Thymus (tissue), 11 donors: Measurements from ENCODE around the gene ARMC3. TPM values are rescaled to one million over a fixed set of nuclear protein-coding genes. Genes with fewer than 3 reads are reported as not detected.

ENCODE experiments used
- DNase-seq, 9 donors: peaks; one replicate each; pipeline ENCODE4 v3.0.0-alpha.2; 2013; ENCODE audit warnings: low spot score in 9 of 9, low read depth in 6 of 9, missing footprints in 1 of 9
- H3K27ac ChIP-seq, 2 donors: one replicate each; pipeline ENCODE4 v1.5.1; 2013; ENCODE audit warnings: control low read depth in 1 of 2, low read depth in 1 of 2, low read length in 1 of 2, mild to moderate bottlenecking in 1 of 2, moderate library complexity in 1 of 2
- H3K27me3 ChIP-seq, 2 donors: one replicate each; pipeline ENCODE4 v1.5.1; 2013; ENCODE audit warnings: low read length in 1 of 2; ENCODE audit not compliant: control insufficient read depth in 2 of 2, insufficient read depth in 1 of 2
- H3K36me3 ChIP-seq, 2 donors: one replicate each; pipeline ENCODE4 v1.5.1; 2013; ENCODE audit warnings: low read length in 1 of 2, mild to moderate bottlenecking in 1 of 2, moderate library complexity in 1 of 2; ENCODE audit not compliant: control insufficient read depth in 2 of 2, insufficient read depth in 2 of 2
- H3K4me1 ChIP-seq, 2 donors: one replicate each; pipeline ENCODE4 v1.5.1; 2013; ENCODE audit warnings: low read length in 2 of 2; ENCODE audit not compliant: control insufficient read depth in 2 of 2, insufficient read depth in 2 of 2
- H3K4me3 ChIP-seq, 2 donors: one replicate each; pipeline ENCODE4 v1.5.1; 2013; ENCODE audit warnings: low read length in 2 of 2, control low read depth in 1 of 2, mild to moderate bottlenecking in 1 of 2
- H3K9me3 ChIP-seq, 2 donors: one replicate each; pipeline ENCODE4 v1.5.1; 2013; ENCODE audit warnings: low read length in 1 of 2, mild to moderate bottlenecking in 1 of 2; ENCODE audit not compliant: control insufficient read depth in 2 of 2, insufficient read depth in 1 of 2
- WGBS: extraction: QIAGEN DNeasy Blood & Tissue Kit; methylation state at CpG from one replicate; pipeline ENCODE4 v1.1.7; 2013; 5-methylcytosine and 5-hydroxymethylcytosine counted together
- polyA plus RNA-seq: library from polyadenylated mRNA; stranded (reverse); fragments of 200-250 nt; gene quantifications from one replicate; pipeline ENCODE4 v1.2.3, GENCODE V29; 2013
- total RNA-seq: library from RNA; stranded (reverse); fragments of 120-200 nt; gene quantifications from one replicate; pipeline ENCODE4 v1.2.4, GENCODE V29; 2013
- donor health status: healthy.

ARMC3 gene
- total and polyA plus RNA-seq, 2 donors, result 0.09 to 0.11 TPM

DNA sequence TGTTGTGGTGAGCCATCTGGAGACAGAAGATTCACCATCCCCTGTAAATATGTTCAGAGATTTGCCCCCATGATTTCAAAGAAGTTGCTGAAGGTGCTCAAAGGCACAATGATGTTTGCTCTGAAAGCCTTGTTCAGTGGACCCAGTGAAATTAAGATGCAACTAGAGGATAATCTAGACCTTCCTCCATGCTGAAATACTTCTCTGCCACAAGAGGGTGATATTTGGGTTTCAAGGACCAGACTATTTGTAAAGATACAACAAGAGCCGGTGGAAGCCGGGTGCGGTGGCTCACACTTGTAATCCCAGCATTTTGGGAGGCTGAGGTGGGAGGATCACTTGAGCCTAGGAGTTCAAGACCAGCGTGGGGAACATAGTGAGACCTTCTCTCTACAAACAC, 154.0 kb downstream of the ARMC3 start:
- Histone ChIP-seq H3K4me1 (no peaks in the 10 kb centered on the region), H3K27me3 (peaks cover 0 to 6% of the 10 kb centered on the region in 2 donors), H3K4me3 (no peak overlapping the region), H3K9me3 (no peaks in the 10 kb centered on the region), H3K27ac (no peak overlapping the region), H3K36me3 (no peaks in the 10 kb centered on the region)
- 96% methylated on average over 4 of the region's 4 CpGs for WGBS
- no peak for DNase-seq

Other genes starting within 250 kb of the ARMC3 start
- 60.4 TPM for gene PIP4K2A, start 213.5 kb upstream of the ARMC3 start, total RNA-seq
- 23.8 TPM for gene PIP4K2A, start 213.5 kb upstream of the ARMC3 start, polyA plus RNA-seq
- 14.2 TPM for gene MSRB2, start 167.5 kb downstream of the ARMC3 start, total RNA-seq
- gene MSRB2, start 167.5 kb downstream of the ARMC3 start, polyA plus RNA-seq, result 26.2 TPM